ENCODE measurements around the gene GPR89A. TPM values are rescaled to one million over a fixed set of nuclear protein-coding genes. Genes with fewer than 3 reads are reported as not detected.
"Not testable (repeated sequence)": the region's sequence is repeated elsewhere in the genome, so short reads cannot be mapped to it uniquely, and the experiment has no call there.

GPR89A gene
- total and polyA plus RNA-seq, 10 of the 15 experiments (the other 5 are each of a cell fraction or from before 2014, with no cell fraction given) = 15.0 to 34.8 (median 26.9) TPM

DNA sequence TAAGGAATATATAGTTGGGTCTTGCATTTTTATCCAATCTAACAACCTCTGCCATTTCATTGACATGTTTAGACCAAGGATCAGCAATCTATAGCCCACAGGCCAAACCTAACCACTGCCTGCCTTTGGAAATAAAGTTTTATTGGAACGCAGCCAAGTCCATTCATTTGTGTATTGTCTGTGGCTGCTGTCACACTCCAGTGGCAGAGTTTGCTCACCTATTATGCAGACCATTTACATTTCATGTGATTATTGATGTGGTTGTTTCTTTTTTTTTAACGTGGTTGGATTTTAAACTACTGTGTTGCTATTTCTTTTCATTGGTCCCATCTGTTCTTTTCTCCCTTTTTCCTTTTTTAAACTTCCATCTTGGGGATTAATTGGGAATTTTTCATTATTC lies 54.7 kb downstream of the GPR89A start:
- H4K20me1 ChIP-seq (ENCODE audit: control insufficient read depth, insufficient read depth); H3K4me3 ChIP-seq; BruUV-seq (replicated peaks); H3K9me3 ChIP-seq (replicated peaks; ENCODE audit: control insufficient read depth, insufficient read depth, low read length); POLR2A ChIA-PET; H3K4me2 ChIP-seq (ENCODE audit: control insufficient read depth, insufficient read depth); H3K9ac ChIP-seq (ENCODE audit: control insufficient read depth, insufficient read depth, low read length); H3K4me1 ChIP-seq (ENCODE audit: control insufficient read depth, insufficient read depth, low read length); intact Hi-C loops (cut with micrococcal nuclease; ENCODE audit: unreplicated experiment); CTCF ChIA-PET; FAIRE-seq; H2AFZ ChIP-seq (ENCODE audit: control insufficient read depth, low read depth, low read length); H3K79me2 ChIP-seq (ENCODE audit: control insufficient read depth, insufficient read depth, low read length); in situ Hi-C loops (cut with MboI); DNase-seq (ENCODE audit: low read depth, low spot score); H3K27me3 ChIP-seq (replicated peaks in 1 of 2; ENCODE audit: control insufficient read depth in 2 of 2, insufficient read depth in 2 of 2, low read length in 1 of 2); SMC1A ChIA-PET (ENCODE audit: uncharacterized antibody, unreplicated experiment); H3K27ac ChIP-seq (ENCODE audit: control insufficient read depth, insufficient read depth); RAD21 ChIA-PET (ENCODE audit: unreplicated experiment); H3K36me3 ChIP-seq (ENCODE audit: control insufficient read depth in 2 of 2, insufficient read depth in 2 of 2, low read length in 1 of 2): not testable (repeated sequence)
- ATAC-seq = peak; percentile 82
- TF ChIP-seq RUNX3 (IDR thresholded peaks at IDR 0.05; ENCODE audit: low read length) (peak; percentile 62), BHLHE40 (IDR thresholded peaks at IDR 0.05; ENCODE audit: borderline replicate concordance in 1 of 2, low read depth in 2 of 2, low read length in 1 of 2) (peak in 1 of 2 experiments; percentile 22; a peak in 1 of 4 replicates), SMAD1 (IDR thresholded peaks at IDR 0.05; ENCODE audit: low read depth, partially characterized antibody) (peak; percentile 85)
- TF ChIP-seq, protein P1, sequence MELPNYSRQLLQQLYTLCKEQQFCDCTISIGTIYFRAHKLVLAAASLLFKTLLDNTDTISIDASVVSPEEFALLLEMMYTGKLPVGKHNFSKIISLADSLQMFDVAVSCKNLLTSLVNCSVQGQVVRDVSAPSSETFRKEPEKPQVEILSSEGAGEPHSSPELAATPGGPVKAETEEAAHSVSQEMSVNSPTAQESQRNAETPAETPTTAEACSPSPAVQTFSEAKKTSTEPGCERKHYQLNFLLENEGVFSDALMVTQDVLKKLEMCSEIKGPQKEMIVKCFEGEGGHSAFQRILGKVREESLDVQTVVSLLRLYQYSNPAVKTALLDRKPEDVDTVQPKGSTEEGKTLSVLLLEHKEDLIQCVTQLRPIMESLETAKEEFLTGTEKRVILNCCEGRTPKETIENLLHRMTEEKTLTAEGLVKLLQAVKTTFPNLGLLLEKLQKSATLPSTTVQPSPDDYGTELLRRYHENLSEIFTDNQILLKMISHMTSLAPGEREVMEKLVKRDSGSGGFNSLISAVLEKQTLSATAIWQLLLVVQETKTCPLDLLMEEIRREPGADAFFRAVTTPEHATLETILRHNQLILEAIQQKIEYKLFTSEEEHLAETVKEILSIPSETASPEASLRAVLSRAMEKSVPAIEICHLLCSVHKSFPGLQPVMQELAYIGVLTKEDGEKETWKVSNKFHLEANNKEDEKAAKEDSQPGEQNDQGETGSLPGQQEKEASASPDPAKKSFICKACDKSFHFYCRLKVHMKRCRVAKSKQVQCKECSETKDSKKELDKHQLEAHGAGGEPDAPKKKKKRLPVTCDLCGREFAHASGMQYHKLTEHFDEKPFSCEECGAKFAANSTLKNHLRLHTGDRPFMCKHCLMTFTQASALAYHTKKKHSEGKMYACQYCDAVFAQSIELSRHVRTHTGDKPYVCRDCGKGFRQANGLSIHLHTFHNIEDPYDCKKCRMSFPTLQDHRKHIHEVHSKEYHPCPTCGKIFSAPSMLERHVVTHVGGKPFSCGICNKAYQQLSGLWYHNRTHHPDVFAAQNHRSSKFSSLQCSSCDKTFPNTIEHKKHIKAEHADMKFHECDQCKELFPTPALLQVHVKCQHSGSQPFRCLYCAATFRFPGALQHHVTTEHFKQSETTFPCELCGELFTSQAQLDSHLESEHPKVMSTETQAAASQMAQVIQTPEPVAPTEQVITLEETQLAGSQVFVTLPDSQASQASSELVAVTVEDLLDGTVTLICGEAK (IDR thresholded peaks at IDR 0.05; ENCODE audit: borderline replicate concordance) = peak; percentile 49; the same call in 1 of the 2 replicates
- 0% methylated on average over 2 of the region's 2 CpGs for WGBS (ENCODE audit: insufficient coverage, insufficient replicate concordance, low lambda C conversion rate, missing lambda C conversion rate)

DNA sequence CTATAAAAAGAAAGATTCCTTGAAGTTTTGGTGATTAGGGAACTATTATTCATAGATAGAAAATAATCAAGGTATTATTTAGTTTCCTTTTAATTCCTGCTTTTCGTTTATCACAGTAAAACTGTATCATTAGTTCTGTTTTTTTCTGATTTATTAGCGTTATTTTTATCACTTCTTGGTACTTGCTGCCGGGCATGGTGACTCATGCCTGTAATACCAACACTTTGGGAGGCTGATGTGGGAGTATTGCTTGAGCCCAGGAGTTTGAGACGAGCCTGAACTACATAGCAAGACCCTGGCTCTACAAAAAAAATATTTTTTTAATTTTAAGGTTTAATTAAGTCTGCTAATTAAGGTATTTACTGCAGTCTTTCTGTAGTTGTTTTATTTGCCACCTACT lies 57.2 kb downstream of the GPR89A start:
- SMC1A ChIA-PET (ENCODE audit: uncharacterized antibody, unreplicated experiment); H3K79me2 ChIP-seq (ENCODE audit: control insufficient read depth, insufficient read depth, low read length); RAD21 ChIA-PET (ENCODE audit: unreplicated experiment); H3K9me3 ChIP-seq (replicated peaks; ENCODE audit: control insufficient read depth, insufficient read depth, low read length); H2AFZ ChIP-seq (ENCODE audit: control insufficient read depth, low read depth, low read length); H3K36me3 ChIP-seq (ENCODE audit: control insufficient read depth in 2 of 2, insufficient read depth in 2 of 2, low read length in 1 of 2); in situ Hi-C loops (cut with MboI); H3K9ac ChIP-seq (ENCODE audit: control insufficient read depth, insufficient read depth, low read length); FAIRE-seq; H3K4me2 ChIP-seq (ENCODE audit: control insufficient read depth, insufficient read depth); H3K4me1 ChIP-seq (ENCODE audit: control insufficient read depth, insufficient read depth, low read length); POLR2A ChIA-PET; H3K27ac ChIP-seq (ENCODE audit: control insufficient read depth, insufficient read depth); CTCF ChIA-PET; intact Hi-C loops (cut with micrococcal nuclease; ENCODE audit: unreplicated experiment); H3K27me3 ChIP-seq (replicated peaks in 1 of 2; ENCODE audit: control insufficient read depth in 2 of 2, insufficient read depth in 2 of 2, low read length in 1 of 2); H4K20me1 ChIP-seq (ENCODE audit: control insufficient read depth, insufficient read depth); DNase-seq (ENCODE audit: low read depth, low spot score); H3K4me3 ChIP-seq; ATAC-seq; BruUV-seq (replicated peaks): not testable (repeated sequence)
- WGBS (ENCODE audit: insufficient coverage, insufficient replicate concordance, low lambda C conversion rate, missing lambda C conversion rate) = 55% methylated on average over 4 of the region's 4 CpGs

DNA sequence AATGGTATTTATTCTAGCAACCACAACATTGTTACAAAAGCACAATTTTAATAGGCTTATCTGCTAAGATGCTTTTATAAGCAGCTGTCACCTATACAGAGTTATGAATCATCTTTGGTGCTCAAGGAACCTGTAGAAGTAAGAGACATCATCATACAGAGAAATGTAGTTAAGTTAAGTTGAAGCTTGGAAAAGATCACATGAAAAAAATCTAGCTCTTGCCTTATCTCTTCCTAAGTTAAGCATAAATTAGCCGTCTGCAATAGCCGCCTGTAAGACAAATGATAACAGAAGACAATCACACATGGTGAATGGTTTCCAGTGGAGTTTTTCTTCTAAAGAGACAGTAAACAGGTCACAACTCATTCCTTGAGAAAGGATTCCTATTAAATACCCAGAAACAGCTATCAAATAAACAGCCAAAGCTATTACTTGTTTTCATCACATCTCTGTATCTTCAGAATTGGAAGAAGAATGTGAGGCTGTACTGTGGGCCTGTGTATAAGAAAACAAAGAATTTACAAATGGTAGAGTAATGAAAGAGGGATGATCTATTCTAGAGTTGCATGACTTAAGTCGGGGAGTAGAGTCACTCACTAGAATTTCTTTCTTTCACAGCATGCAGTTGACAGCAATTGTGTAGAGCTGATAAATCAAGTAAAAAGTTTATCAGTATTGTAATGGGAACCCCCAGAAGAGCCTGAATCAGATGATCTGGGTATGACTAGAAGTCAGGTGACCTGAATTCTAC lies 63.4 kb downstream of the GPR89A start:
- H3K4me3 ChIP-seq; H3K4me2 ChIP-seq (ENCODE audit: control insufficient read depth, insufficient read depth); H3K79me2 ChIP-seq (ENCODE audit: control insufficient read depth, insufficient read depth, low read length); in situ Hi-C loops (cut with MboI); RAD21 ChIA-PET (ENCODE audit: unreplicated experiment); H3K27me3 ChIP-seq (replicated peaks in 1 of 2; ENCODE audit: control insufficient read depth in 2 of 2, insufficient read depth in 2 of 2, low read length in 1 of 2); DNase-seq (ENCODE audit: low read depth, low spot score); H3K4me1 ChIP-seq (ENCODE audit: control insufficient read depth, insufficient read depth, low read length); intact Hi-C loops (cut with micrococcal nuclease; ENCODE audit: unreplicated experiment); H3K9me3 ChIP-seq (replicated peaks; ENCODE audit: control insufficient read depth, insufficient read depth, low read length); BruUV-seq (replicated peaks); SMC1A ChIA-PET (ENCODE audit: uncharacterized antibody, unreplicated experiment); ATAC-seq; FAIRE-seq; H3K36me3 ChIP-seq (ENCODE audit: control insufficient read depth in 2 of 2, insufficient read depth in 2 of 2, low read length in 1 of 2); POLR2A ChIA-PET; H2AFZ ChIP-seq (ENCODE audit: control insufficient read depth, low read depth, low read length); H3K9ac ChIP-seq (ENCODE audit: control insufficient read depth, insufficient read depth, low read length); CTCF ChIA-PET; H3K27ac ChIP-seq (ENCODE audit: control insufficient read depth, insufficient read depth); H4K20me1 ChIP-seq (ENCODE audit: control insufficient read depth, insufficient read depth): not testable (repeated sequence)
- WGBS (ENCODE audit: insufficient coverage, insufficient replicate concordance, low lambda C conversion rate, missing lambda C conversion rate) = 96% methylated on average over 2 of the region's 3 CpGs

Measured in GM12878 (cell line).